ENCODE data around the gene DAW1. TPM values are rescaled to one million over a fixed set of nuclear protein-coding genes. Genes with fewer than 3 reads are reported as not detected.
"Not testable (repeated sequence)": the region's sequence is repeated elsewhere in the genome, so short reads cannot be mapped to it uniquely, and the experiment has no call there.

Gene DAW1
- total RNA-seq, 1 experiment from 2014 or later: 0.20 TPM

DNA sequence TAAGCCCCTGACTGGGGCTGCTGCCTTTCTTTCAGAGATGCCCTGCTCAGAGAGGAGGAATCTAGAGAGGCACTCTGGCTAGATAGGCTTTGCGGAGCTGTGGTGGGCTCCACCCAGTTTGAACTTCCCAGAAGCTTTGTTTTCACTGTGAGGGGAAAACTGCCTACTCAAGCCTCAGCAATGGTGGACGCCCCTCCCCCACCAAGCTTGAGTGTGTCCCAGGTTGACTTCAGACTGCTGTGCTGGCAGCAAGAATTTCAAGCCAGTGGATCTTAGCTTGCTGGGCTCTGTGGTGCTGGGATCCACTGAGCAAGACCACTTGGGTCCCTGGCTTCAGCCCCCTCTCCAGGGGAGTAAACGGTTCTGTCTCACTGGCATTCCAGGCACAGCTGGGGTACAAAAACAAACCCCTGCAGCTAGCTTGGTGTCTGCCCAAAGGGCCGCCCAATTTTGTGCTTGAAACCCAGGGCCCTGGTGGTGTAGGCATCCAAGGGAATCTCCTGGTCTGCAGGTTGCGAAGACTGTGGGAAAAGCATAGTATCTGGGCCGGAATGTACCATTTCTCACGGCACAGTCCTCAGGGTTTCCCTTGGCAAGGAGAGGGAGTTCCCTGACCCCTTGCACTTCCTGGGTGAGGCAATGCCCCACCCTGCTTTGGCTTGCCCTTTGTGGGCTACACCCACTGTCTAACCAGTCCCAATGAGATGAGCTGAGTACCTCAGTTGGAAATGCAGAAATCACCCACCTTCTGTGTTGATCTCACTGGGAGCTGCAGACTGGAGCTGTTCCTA, 31.9 kb upstream of the DAW1 start:
- H3K4me3 ChIP-seq (replicated peaks in 1 of 2; ENCODE audit: low read depth in 1 of 2, low read length in 2 of 2); DNase-seq (ENCODE audit: low read depth, low spot score); intact Hi-C loops (cut with micrococcal nuclease); H3K27ac ChIP-seq (ENCODE audit: low read depth, low read length); H3K9me3 ChIP-seq (ENCODE audit: control insufficient read depth in 1 of 2, insufficient read depth in 1 of 2, low read depth in 1 of 2, low read length in 2 of 2); H3K79me2 ChIP-seq (ENCODE audit: insufficient read depth, low read length); H3K27me3 ChIP-seq (ENCODE audit: insufficient read depth, low read length); H2AFZ ChIP-seq (ENCODE audit: low read depth, low read length, poor library complexity, severe bottlenecking); H3K9me2 ChIP-seq (ENCODE audit: insufficient read depth); CTCF ChIA-PET; H3K9ac ChIP-seq (ENCODE audit: low read length); H4K20me1 ChIP-seq (ENCODE audit: insufficient read depth); H3K36me3 ChIP-seq (ENCODE audit: control insufficient read depth in 1 of 2, insufficient read depth in 2 of 2, low read length in 2 of 2); BruUV-seq (replicated peaks); POLR2A ChIA-PET; RAD21 ChIA-PET (ENCODE audit: low non-redundant PET in 1 of 2, low total read pairs in 2 of 2, uncharacterized antibody in 2 of 2, unreplicated experiment in 2 of 2): not testable (repeated sequence)
- ATAC-seq: peak; percentile 68
- TF ChIP-seq SP1 (IDR thresholded peaks at IDR 0.05; ENCODE audit: low read depth): peak; percentile 22; the same call in 1 of the 2 replicates
- peak overlapping the region; percentile 45 for H3K4me2 ChIP-seq (ENCODE audit: low read length)
- peaks cover 0 to 22% of the 10 kb centered on the region in 2 experiments; a peak in 2 of 4 replicates for H3K4me1 ChIP-seq (ENCODE audit: control insufficient read depth in 1 of 2, insufficient read depth in 2 of 2, low read length in 2 of 2)

DNA sequence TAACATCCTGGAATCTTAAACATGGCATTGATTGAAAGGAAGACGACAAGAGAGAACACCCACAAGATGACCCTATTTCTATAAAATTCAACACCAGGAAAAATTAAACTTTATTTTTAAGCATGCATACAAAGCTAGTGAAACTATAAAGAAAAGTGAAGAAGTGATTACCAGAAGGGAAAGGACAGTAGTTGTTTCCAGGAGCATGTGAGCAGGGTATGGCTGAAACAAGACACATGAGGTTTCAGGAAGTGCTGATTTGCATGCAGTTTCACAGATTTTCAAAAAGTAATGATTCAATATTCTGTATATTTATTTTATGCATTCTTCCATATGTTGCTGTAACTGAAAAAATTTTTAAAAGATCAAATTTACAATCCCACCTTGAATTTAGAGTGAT, 24.6 kb upstream of the DAW1 start:
- ChIA-PET POLR2A (no interaction called here), CTCF (interaction anchor here (2.6 kb wide), 1 partner anchor 16 kb away, joined by 7 read pairs; no protein-coding TSS in a partner anchor), RAD21 (ENCODE audit: low non-redundant PET in 1 of 2, low total read pairs in 2 of 2, uncharacterized antibody in 2 of 2, unreplicated experiment in 2 of 2) (no interaction called here)
- Histone ChIP-seq H3K79me2 (ENCODE audit: insufficient read depth, low read length) (no peaks in the 10 kb centered on the region), H3K4me2 (ENCODE audit: low read length) (no peak overlapping the region), H3K4me1 (ENCODE audit: control insufficient read depth in 1 of 2, insufficient read depth in 2 of 2, low read length in 2 of 2) (peaks cover 13 to 24% of the 10 kb centered on the region in 2 experiments; a peak in 3 of 4 replicates), H4K20me1 (ENCODE audit: insufficient read depth) (no peaks in the 10 kb centered on the region), H3K27ac (ENCODE audit: low read depth, low read length) (no peak overlapping the region), H3K9ac (ENCODE audit: low read length) (no peak overlapping the region), H3K27me3 (ENCODE audit: insufficient read depth, low read length) (no peaks in the 10 kb centered on the region), H3K9me3 (ENCODE audit: control insufficient read depth in 1 of 2, insufficient read depth in 1 of 2, low read depth in 1 of 2, low read length in 2 of 2) (no peaks in the 10 kb centered on the region), H3K4me3 (replicated peaks in 1 of 2; ENCODE audit: low read depth in 1 of 2, low read length in 2 of 2) (no peak overlapping the region), H2AFZ (ENCODE audit: low read depth, low read length, poor library complexity, severe bottlenecking) (no peak overlapping the region), H3K9me2 (ENCODE audit: insufficient read depth) (no peaks in the 10 kb centered on the region), H3K36me3 (ENCODE audit: control insufficient read depth in 1 of 2, insufficient read depth in 2 of 2, low read length in 2 of 2) (no peaks in the 10 kb centered on the region)
- TF ChIP-seq, protein P1, sequence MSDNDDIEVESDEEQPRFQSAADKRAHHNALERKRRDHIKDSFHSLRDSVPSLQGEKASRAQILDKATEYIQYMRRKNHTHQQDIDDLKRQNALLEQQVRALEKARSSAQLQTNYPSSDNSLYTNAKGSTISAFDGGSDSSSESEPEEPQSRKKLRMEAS (IDR thresholded peaks at IDR 0.05): no peak
- TF ChIP-seq EZH2phosphoT487 (IDR thresholded peaks at IDR 0.05; ENCODE audit: borderline replicate concordance) (no peak), FOSL1 (IDR thresholded peaks at IDR 0.05; ENCODE audit: low read depth) (no peak), TCF7L2 (IDR thresholded peaks at IDR 0.05; ENCODE audit: borderline replicate concordance, extremely low read depth, insufficient read depth, insufficient read length) (no peak), YY1 (IDR thresholded peaks at IDR 0.05; ENCODE audit: extremely low read depth, insufficient replicate concordance, low read depth, low read length) (no peak), POLR2A (IDR thresholded peaks at IDR 0.05; ENCODE audit: borderline replicate concordance, extremely low read depth, insufficient read depth, insufficient read length) (no peak), POLR2AphosphoS5 (IDR thresholded peaks at IDR 0.05; ENCODE audit: low read depth, low read length) (no peak), ZFX (IDR thresholded peaks at IDR 0.05) (no peak), SIN3A (IDR thresholded peaks at IDR 0.05; ENCODE audit: low read depth) (no peak), CEBPB (IDR thresholded peaks at IDR 0.05; ENCODE audit: low read depth) (no peak), SP1 (IDR thresholded peaks at IDR 0.05; ENCODE audit: low read depth) (no peak)
- TF ChIP-seq, protein P2, sequence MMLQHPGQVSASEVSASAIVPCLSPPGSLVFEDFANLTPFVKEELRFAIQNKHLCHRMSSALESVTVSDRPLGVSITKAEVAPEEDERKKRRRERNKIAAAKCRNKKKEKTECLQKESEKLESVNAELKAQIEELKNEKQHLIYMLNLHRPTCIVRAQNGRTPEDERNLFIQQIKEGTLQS (IDR thresholded peaks at IDR 0.05): no peak
- TF ChIP-seq, protein P3, sequence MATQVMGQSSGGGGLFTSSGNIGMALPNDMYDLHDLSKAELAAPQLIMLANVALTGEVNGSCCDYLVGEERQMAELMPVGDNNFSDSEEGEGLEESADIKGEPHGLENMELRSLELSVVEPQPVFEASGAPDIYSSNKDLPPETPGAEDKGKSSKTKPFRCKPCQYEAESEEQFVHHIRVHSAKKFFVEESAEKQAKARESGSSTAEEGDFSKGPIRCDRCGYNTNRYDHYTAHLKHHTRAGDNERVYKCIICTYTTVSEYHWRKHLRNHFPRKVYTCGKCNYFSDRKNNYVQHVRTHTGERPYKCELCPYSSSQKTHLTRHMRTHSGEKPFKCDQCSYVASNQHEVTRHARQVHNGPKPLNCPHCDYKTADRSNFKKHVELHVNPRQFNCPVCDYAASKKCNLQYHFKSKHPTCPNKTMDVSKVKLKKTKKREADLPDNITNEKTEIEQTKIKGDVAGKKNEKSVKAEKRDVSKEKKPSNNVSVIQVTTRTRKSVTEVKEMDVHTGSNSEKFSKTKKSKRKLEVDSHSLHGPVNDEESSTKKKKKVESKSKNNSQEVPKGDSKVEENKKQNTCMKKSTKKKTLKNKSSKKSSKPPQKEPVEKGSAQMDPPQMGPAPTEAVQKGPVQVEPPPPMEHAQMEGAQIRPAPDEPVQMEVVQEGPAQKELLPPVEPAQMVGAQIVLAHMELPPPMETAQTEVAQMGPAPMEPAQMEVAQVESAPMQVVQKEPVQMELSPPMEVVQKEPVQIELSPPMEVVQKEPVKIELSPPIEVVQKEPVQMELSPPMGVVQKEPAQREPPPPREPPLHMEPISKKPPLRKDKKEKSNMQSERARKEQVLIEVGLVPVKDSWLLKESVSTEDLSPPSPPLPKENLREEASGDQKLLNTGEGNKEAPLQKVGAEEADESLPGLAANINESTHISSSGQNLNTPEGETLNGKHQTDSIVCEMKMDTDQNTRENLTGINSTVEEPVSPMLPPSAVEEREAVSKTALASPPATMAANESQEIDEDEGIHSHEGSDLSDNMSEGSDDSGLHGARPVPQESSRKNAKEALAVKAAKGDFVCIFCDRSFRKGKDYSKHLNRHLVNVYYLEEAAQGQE (IDR thresholded peaks at IDR 0.05; ENCODE audit: low read depth): no peak
- TF ChIP-seq, protein P4, sequence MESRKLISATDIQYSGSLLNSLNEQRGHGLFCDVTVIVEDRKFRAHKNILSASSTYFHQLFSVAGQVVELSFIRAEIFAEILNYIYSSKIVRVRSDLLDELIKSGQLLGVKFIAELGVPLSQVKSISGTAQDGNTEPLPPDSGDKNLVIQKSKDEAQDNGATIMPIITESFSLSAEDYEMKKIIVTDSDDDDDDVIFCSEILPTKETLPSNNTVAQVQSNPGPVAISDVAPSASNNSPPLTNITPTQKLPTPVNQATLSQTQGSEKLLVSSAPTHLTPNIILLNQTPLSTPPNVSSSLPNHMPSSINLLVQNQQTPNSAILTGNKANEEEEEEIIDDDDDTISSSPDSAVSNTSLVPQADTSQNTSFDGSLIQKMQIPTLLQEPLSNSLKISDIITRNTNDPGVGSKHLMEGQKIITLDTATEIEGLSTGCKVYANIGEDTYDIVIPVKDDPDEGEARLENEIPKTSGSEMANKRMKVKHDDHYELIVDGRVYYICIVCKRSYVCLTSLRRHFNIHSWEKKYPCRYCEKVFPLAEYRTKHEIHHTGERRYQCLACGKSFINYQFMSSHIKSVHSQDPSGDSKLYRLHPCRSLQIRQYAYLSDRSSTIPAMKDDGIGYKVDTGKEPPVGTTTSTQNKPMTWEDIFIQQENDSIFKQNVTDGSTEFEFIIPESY (IDR thresholded peaks at IDR 0.05; ENCODE audit: extremely low read depth, insufficient replicate concordance, low read length): no peak
- no peak for DNase-seq (ENCODE audit: low read depth, low spot score)
- intact Hi-C loops (cut with micrococcal nuclease): no loop called here
- no TSS peak for BruUV-seq (replicated peaks)
- ATAC-seq: no peak
